ENCODE results near the gene FGFR1OP2.
"Not testable (repeated sequence)": the region's sequence is repeated elsewhere in the genome, so short reads cannot be mapped to it uniquely, and the experiment has no call there.

FGFR1OP2 gene

DNA sequence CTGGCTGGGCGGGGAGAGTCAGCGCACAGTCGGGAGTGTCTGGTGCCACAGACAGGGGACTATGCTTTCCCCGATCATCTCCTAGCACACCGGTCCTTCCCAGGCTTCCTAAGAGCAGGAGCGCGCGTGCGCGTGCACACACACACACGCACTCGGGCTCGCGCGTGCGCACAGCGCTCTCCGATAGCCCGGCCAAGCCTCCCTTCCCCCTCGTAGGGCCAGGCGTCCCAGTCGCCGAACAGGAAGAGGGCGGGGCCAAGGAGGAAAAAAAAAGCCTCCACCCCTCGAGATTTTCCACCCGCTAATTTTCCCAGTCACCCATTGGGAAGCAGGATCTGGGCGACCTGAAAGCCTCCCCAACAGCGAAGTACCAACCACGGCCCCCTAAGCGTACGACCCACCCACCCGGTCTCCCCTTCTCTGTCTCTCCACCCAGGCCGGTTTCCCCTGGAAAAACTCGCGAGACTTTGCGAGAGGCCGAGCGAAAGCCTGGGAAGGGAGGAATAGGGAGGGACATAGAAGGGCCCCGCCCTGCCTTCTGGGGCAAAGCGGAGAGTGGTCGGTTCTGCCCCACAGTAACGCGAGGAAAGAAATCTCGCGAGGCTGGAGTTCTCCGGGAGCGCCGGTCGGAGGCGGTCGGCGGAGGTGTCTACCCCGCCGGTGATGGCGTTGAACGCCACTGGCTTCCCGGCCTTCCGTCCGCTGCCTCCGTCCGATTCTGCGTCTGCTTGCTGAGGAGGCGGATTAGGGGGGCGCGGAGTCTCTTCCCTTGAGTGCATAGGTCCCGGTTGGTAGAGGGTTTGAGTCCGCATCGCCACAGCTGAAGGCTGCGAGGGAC, at the start of gene FGFR1OP2, which contains the start of gene INTS13:
TSS of gene FGFR1OP2 (plus strand) at position 608 of the 838 bp plus-strand sequence. CDS start 15,689 bp downstream, outside the sequence.
TSS of gene INTS13 (minus strand) at position 119 of the 838 bp plus-strand sequence. CDS start 1,178 bp downstream, outside the sequence.
- peak; percentile 99 for DNase-seq

DNA sequence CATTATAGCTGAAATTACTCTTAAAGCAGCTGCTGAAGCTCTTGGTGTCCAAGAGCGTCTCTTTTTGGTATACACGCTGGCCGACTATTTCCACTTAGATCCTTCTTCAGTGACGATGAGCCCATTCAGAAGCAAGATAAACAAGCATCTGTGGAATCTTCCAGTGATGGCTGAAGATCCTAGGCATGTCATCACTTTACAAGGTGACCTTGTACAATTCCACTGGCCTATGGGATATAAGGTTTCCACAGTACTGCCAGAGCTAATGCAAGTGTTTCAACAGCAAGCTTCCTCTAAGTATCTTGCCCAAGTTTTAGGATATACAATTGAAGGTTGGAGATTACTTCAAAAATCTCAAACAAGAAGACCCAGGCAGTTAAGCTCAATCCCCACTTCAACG, 47.5 kb upstream of the FGFR1OP2 start:
- DNase-seq, result no peak

DNA sequence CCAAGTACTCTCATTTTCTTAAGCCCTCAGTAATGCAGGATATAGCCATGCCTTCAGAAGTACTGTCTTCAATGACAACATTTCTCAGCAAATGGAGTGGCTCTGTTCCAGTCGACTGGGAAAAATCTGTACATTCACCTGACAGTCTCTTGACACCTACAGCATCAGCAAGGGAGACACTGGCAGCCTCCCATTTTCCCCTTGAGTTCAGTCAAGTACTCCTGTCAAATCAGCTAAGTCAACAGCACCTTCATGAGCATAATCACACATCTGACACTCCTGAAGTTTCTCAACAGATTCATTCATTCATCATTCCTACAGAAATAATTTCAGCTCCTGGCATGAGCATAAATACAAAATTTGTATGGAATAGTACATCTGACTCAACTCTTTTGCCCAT, 46.6 kb upstream of the FGFR1OP2 start:
- DNase-seq, result no peak

DNA sequence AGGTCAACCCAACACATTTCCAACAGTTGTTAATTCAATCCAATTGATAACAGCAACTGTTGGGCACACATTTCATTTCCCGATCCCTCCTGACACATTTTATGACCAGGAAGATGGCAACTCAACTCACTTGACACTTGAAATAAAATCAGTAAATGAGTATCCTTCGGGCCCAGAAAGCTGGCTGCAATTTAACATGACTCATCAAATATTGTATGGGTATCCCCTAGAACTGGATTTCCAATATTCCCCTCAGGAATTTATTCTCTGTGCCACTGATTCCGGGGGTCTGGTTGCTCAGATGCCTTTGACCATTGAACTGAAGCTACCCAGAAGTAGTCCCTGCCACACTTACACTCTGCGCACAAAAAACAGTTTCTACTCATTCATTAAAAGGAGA, 42.6 kb upstream of the FGFR1OP2 start:
- DNase-seq, result no peak

DNA sequence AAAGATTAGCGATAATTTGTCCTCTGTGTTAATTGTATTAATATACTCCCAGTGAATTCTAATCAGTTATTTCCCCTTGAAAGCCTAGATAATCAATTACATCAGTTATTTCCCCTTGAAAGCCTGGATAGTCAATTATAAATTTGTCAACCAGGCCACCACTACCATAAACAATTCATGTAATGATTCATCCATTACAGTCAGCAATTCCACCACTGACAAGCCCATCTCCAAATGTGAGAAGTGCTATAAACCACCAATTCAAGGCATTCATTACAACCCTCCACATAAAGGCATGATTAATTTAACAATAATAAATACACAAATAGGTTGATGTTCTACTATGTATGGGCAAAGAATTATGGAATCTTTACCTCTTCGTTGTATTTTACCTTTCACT, 41.4 kb upstream of the FGFR1OP2 start:
- peak; percentile 6 for DNase-seq

DNA sequence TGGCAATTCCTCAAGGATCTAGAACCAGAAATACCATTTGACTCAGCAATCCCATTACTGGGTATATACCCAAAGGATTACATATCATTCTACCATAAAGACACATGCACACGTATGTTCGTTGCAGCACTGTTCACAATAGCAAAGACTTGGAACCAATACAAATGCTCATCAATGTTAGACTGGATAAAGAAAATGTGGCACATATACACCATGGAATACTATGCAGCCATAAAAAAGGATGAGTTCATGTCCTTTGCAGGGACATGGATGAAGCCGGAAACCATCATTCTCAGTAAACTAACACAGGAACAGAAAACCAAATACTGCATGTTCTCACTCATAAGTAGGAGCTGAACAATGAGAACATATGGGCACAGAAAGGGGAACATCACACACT, 34.9 kb upstream of the FGFR1OP2 start:
- not testable (repeated sequence) for DNase-seq

DNA sequence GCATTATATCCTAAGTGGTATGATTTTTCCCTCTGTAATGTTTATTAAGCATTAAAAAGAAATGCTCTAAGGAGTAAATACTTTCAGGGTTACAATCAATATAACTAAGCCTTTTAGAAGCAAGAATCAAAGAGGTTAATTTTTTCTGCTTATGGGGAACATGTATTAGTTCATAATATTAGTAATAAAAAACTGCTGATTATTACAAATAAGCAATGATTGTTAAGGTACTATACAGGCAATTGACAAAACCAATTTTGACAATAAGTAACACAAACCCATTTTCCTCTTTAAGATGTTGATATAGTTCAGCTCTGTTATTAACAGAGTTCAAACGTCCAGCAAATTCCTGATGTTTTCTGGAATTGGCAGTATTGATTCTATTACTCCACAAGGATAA, 32.2 kb upstream of the FGFR1OP2 start:
- DNase-seq, result no peak

DNA sequence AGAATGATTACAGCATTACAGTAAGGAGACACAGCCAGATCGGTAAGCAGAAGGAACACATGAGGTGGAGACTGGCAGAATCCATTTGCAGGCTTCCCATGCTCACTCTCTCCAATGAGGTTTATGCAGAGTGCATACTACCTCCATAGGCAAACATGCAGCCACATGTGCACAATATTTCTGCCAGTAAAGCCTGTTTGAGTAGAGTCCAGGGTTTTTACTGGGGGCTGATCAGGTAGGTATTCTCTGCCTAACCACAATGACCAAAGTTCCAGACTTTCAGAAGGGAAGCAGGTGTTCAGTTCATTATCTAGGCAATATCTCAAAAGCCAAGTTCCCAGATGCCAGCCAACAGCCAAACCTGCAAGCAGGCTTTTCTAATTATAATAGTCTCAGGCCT, 31.6 kb upstream of the FGFR1OP2 start:
- no peak for DNase-seq

DNA sequence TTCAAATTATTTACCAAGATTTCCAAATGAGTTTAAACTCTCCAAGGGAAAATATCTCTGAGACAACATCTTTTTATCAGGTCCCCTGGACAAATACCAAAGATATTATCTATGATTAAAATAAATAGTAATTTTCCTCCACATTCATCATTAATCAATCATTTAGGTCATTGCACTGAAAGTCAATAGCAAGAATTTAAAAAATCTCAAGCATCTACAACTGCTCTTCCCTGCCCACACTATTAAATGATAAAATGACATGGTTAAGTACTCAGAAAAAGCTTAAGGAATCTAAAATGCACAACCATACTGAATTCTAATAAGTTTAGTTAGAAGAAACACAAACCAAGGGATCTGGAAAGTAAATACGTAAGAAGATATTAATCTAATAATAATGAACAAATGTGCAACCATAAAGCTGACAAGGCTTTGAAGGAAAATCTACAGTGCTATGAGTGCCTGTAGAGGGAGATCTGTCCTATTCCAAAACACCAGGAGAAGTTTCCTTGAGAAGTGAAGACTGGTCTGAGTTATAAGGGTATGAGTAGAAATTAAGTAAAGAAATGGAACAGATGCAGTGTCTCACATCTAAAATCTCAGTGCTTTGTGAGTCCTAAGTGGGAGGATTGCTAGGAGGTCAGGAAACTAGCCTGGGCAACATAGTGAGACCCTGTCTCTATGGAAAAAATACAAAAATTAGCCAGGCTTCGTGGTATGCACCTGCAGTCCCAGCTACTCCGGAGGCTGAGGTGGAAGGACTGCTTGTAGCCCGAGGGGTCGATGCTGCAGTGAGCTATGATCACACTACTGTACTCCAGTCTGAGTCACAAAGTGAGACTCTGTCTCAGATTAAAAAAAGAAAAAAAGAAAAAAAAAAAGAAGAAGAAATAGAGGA, 19.7 kb upstream of the FGFR1OP2 start:
- no peak for DNase-seq

DNA sequence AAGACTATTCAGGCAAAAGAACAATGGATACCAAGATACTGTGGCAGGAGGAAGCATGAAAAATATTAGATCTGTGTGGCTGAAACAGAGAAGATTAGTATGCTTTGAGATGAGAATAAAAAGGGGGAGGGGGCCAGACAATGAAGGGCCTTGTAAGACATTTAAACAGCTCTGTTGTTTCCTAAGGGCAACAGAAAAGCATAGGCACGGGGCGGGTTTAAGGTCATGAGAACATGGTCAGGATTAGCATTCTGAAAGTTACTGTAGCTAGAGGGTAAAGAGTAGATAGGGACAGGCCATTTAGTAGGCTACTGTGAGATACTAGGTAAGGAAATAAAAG, 19.1 kb upstream of the FGFR1OP2 start:
- DNase-seq, result no peak

DNA sequence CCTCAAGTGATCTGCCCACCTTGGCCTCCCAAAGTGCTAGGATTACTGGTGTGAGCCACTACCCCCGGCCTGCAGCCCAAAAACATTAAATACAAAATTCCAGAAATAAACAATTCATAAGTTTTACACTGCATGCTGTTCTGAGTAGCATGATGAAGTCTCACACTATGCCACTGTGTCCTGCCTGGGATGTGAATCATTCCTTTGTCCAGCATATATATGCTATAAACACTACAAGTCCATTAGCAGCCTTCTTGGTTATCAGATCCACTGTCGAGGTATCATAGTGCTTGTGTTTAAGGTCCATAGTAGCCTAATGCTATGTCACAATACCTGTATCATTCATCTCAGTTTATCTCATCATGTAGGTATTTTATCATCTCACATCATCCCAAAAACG, 16.4 kb upstream of the FGFR1OP2 start:
- no peak for DNase-seq

DNA sequence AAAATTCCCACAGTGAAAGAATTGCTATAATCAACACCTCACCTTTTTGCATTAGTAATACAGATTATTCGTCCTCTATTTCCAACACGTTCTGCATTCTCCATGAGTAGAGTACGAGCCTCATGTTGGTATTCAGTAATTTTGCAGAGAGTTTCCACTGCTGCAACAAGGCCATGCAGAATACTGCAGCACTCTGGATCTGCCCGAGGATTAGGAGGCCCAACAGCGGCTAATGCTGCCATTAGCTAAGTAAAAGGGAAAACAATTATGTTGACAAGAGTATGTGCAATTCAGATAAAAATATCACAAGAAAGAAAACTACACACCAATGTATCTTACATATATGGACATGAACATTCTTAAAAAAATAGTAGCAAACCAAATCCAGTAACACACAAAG, 9.6 kb upstream of the FGFR1OP2 start:
- no peak for DNase-seq

DNA sequence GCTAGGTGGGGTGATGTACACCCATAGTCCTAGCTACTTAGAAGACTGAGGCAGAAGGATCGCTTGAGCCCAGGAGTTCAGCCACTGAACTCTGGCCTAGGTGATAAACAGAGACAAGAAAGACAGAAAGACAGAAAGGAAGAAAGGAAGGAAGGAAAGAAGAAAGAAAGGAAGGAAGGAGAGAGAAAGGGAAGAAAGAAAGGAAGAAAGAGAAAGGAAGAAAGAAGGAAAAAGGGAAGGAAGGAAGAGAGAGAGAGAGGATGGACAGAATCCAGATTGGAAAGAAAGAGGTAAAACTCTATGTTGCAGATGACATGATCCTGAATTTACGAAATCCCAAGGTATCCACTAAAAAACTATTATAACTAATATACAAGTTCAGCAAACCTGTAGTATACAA, 8.7 kb upstream of the FGFR1OP2 start:
- DNase-seq, result no peak

DNA sequence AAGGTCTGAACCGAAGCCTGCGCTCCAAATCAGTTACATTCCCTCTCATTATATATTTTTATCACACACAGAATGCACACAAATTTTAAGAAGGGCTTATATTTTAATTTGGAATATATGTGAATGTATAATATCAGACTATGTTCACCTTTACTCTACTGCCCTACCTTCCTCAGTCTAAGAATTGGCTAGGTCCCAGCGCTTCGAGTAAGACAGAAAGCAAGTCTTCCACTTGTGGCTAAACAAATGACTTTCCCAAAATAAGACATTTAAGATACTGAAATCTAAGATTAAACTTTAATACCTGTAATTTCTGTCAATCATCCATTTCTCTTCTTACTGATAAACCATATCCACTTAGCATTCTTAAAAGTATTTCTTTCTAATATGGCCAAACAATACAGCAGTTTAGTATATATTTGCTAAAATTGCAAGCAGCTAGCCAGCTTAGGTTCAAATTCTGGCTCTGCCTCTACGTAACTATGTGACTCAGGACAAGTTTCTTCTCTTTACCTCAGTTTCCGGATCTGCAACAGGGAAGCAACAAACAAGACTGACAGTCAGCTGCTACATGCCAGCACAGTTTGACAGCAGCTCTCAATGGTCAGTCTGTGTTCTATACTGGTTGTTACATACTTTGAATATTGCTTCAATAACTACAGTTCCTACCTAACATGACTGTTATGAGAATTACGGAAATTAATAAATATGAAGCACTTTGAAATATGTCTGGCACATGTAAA, 2.5 kb upstream of the FGFR1OP2 start:
- DNase-seq, result peak; percentile 66

DNA sequence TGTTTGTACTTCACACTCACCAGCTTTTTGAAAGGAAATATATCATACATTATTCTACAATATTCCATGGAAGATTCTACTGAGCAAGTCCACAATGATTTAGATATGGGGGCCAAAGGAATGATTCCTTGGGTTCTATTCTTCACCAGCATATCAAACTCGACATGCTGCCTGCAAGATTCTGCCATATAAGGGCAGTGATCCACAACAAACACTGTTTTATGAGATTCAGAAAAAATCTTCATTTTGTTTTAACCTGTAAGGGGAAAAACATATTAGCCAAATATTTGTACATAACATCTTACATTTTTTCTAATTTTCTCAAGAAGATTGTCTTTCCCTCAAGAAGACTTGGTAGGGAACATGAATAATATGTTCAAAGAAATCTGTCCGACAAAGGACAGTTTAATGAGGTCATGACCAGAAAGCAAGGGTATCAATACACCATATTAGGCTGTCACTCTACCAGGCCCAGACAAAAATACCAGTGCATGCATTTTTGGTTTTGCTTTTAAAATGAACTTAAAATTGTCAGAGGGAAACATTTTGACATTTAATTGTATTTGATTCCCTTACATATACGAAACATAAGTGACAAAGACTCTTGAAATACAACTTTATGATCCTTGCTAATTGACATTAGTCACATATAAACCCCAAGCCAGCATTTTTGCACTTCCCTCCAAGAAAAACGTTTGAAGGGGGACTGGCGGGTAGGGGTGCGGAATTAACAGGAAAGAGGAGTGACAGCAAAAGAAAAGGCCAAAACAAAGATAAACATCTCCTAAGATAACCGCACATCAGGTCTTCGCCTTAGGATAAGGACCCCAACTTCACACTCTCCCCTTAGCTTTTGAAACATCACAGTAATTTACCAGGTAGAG, 1.5 kb upstream of the FGFR1OP2 start:
- peak; percentile 24 for DNase-seq

DNA sequence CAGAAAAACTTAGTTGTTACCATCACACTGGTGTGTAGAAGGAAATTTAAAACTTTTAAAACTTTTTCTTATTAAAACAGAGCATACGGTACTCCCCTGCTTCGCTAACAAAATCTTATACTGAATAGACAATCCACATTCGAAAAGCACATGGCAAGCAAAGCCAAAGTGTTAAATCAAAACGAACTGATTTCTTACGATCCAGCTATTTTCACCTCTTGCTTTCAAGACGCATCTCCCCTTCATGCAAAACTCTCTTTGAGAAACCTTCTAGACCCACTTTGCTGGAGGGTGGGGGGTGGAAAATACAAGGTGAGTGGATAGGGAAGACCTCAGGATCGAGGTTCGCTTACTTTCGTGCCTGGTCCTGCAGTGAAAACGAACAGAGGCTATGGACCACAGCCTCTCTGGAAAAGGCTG, 817 bp upstream of the FGFR1OP2 start:
- no peak for DNase-seq

DNA sequence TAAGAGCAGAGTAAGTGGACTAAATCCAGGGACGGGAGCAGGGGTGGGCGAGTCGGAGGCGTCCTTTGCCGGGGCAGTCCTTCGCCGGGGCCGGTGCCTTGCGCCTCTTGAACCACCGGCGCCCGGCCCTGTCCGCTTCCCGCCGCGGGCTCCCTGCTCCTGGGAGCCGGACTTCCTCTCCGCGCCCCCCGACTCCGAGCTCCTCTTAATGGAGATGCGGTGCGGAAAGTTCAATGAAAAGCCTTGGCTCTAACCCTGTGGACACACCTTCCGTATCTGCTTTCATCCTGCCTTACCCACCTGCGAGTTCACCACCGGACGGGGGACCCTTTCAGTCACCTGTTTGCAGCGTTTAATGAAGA, 412 bp downstream of the FGFR1OP2 start:
- DNase-seq, result peak; percentile 21

DNA sequence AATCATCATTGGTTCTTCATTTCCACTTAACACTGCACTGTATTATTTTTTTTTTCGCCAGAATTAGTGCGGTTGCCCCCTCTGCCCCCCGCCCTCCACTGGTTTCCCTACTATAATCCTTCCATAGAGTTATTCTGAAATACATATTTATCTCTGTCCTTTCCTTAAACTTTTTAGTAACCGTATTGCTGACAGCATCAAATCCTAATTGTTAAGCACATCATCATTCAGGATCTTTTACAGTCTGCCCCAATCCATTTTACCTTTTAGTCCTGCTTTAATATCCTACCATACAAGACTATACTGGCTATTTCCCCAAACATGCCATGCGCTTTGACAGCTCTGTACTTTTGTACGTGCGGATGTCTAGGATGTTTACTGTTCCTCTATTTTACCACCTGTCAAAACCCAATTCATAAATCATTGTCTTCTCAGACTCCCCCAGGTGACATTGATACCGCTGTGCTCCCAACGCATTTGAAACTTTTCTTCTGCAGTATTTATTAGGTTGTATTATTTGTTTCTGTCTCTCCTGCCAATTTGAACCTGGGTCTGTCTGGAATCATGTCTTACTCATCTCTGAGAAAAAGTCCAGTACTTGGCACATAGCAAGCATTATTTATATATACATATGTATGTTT, 1.0 kb downstream of the FGFR1OP2 start:
- DNase-seq, result no peak

DNA sequence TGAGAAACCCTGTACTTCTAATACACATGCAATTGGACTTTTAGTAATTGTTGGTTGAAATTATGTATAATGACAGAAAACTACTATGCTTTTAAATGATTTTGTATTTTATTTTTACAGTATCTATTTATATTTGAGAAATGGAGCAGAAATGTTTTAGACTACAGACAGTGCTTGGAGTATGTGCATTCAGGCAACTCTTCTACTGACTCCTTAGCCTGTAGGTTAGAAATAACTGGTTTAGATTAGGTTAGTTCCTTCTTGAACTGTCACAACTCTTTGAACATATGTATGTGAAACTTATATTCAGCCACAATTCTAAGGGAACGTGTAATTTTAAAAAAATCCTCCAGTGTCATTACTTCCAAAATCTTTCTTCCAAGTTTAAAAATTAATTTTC, 1.7 kb downstream of the FGFR1OP2 start:
- DNase-seq, result no peak

DNA sequence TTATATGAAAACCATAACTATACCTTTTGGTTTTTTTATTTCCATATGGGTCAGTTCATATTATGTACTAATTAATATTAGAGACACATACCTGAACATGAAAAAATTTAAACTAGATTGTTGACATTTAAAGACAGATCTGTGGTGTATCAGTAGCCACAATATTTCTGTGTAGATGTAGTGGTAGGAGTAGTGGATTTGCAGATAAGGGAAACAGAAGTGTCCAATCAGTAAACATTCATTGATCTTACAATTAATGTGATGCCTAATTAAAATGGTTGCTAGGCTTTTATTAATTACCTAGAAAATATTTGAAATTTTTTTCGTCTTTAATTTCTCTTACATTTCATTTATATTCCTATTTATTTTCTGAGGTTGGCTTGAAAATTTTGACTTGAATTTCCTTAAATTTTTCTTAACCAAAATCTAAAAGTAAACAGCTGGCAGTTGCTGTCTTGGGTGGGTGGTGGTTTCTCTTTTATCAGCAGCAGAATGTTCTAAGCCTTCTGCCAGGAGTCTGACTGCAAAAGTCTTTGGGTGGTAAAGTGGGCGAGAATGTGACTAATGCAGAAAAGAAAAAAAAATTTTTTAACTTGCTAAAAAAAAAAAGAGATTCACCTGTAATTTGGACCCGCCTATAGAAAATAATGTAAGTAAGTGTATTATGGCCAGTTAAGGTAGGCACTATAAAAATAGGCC, 2.4 kb downstream of the FGFR1OP2 start:
- peak; percentile 28 for DNase-seq

DNA sequence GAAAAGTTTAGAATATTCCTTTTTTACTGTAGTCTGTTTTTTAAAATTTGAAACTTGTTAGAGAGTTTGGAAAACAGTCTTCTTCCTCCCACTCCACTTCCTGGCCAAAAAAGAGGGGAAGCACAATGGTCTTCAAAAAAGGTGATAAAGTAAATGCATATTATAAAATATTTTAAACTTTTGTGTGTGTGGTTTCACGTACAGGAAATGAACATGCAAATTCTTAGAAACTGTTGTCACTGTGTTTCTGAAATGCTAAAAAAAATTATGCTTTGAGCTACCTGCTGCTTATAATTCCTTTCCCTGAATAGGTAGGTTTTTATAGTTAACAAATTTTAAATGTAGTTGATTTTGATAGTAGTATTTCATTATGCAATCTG, 2.9 kb downstream of the FGFR1OP2 start:
- peak; percentile 18 for DNase-seq

Measured in activated CD4-positive, alpha-beta T cell treated with anti-CD3 and anti-CD28 coated beads, Interleukin-2, Interleukin-6, amounts not matched to agents 100 ng/mL and 50 ng/mL, durations not matched to agents 16 hours and 8 hours (primary cell).